ENCODE measurements around the gene TCN2.

The TCN2 gene

DNA sequence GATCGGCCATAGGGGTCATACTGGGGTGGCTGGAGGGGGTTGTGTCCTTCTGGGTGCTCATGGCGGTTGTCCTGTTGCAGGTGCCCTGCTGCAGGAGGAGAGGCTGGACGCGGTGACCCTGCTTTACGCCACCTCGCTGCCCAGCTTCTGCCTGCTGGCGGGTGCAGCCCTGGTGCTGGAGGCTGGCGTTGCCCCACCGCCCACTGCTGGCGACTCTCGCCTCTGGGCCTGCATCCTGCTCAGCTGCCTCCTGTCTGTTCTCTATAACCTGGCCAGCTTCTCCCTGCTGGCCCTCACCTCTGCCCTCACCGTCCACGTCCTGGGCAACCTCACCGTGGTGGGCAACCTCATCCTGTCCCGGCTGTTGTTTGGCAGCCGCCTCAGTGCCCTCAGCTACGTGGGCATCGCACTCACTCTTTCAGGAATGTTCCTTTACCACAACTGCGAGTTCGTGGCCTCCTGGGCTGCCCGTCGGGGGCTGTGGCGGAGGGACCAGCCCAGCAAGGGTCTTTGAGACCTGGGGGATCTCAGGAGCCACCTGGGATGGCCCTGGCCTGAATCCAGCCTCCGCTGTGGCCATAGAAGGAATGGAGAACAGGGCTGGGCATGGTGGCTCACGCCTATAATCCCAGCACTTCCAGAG is 39.7 kb downstream of the TCN2 start:
- no peak for DNase-seq (ENCODE audit: low read depth)
- H3K4me3 ChIP-seq (ENCODE audit: low read depth, low read length), result no peak overlapping the region
- TF ChIP-seq CTCF (IDR thresholded peaks at IDR 0.05; ENCODE audit: low read depth, low read length, missing control alignments), result no peak

DNA sequence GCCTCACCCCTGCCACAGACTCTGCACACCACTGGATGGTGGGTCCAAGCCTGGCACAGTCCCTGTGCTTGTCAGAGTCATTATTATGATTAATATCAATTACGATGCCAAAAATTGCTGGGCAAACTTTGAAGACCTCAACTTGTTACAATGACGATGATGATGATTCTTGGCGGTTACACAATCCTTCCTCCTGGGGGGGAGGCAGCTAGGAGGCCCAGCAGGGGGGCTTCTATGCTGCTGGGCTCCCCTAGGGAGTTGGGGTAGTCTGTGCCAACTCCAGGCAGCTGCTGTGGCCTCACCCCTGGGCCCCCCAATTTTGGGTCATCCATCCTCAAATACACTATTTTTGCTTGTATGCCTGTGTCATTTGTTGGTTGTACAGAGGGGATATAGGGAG is 40.6 kb downstream of the TCN2 start:
- no peak for DNase-seq (ENCODE audit: low read depth)
- TF ChIP-seq CTCF (IDR thresholded peaks at IDR 0.05; ENCODE audit: low read depth, low read length, missing control alignments), result no peak
- no peak overlapping the region for H3K4me3 ChIP-seq (ENCODE audit: low read depth, low read length)

DNA sequence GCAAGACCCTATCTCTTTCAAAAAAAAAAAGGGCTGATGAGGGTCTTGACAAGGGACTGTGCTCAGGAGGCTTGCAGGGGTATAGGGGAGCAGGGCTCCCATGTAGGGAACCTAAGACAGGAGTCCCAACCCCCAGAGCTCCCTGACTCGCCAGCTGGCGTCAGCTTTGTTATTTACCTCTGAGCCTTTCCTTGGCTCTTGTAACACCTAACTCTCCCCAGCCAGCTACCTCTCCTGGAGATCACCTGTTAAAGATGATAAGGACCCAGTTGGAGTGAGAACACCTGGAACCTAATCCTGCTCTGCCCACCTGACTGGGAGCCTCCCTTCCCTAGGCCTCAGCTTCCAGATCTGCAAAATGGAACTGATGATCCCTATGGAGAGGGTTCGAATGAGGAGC is 41.9 kb downstream of the TCN2 start:
- no peak for TF ChIP-seq CTCF (IDR thresholded peaks at IDR 0.05; ENCODE audit: low read depth, low read length, missing control alignments)
- DNase-seq (ENCODE audit: low read depth), result no peak
- H3K4me3 ChIP-seq (ENCODE audit: low read depth, low read length), result no peak overlapping the region

GRCh38 chr22:30649430-30650007 is 42.5 kb downstream of the TCN2 start:
- TF ChIP-seq CTCF (IDR thresholded peaks at IDR 0.05; ENCODE audit: low read depth, low read length, missing control alignments), result no peak
- H3K4me3 ChIP-seq (ENCODE audit: low read depth, low read length), result no peak overlapping the region
- DNase-seq (ENCODE audit: low read depth), result no peak

- no peak for TF ChIP-seq CTCF (IDR thresholded peaks at IDR 0.05; ENCODE audit: low read depth, low read length, missing control alignments)
- H3K4me3 ChIP-seq (ENCODE audit: low read depth, low read length), result no peak overlapping the region
- DNase-seq (ENCODE audit: low read depth), result no peak
Observed at GRCh38 chr22:30650508-30651116, 43.6 kb downstream of the TCN2 start.

DNA sequence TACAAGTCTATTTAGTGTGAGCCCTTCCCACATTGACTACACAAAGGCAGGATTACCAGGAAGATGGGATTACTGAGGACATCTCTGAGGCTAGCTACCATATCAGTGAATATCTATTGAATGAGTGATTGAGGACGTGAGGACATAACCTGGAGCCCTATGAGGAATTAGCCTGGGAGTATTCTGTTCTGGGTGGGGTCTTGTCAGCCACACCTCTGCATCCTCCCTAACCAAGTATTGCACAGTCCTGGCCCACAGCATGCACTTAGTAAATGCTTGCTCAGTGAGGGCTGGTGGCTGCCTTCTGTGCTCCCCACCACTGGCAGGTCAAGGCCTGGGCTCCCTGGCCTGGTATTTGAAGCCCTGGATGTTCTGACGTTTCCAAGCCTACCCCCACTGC is 45.9 kb downstream of the TCN2 start:
- DNase-seq (ENCODE audit: low read depth), result no peak
- TF ChIP-seq CTCF (IDR thresholded peaks at IDR 0.05; ENCODE audit: low read depth, low read length, missing control alignments), result no peak
- no peak overlapping the region for H3K4me3 ChIP-seq (ENCODE audit: low read depth, low read length)

GRCh38 chr22:30654361-30654760 is 47.4 kb downstream of the TCN2 start:
- no peak overlapping the region for H3K4me3 ChIP-seq (ENCODE audit: low read depth, low read length)
- no peak for TF ChIP-seq CTCF (IDR thresholded peaks at IDR 0.05; ENCODE audit: low read depth, low read length, missing control alignments)
- DNase-seq (ENCODE audit: low read depth), result no peak
